ENCODE results near the gene SLC22A1. TPM values are rescaled to one million over a fixed set of nuclear protein-coding genes. Genes with fewer than 3 reads are reported as not detected.
"Not testable (repeated sequence)": the region's sequence is repeated elsewhere in the genome, so short reads cannot be mapped to it uniquely, and the experiment has no call there.

Gene SLC22A1
- total RNA-seq, 4 donors from 2014 or later, result 0.26 to 0.52 (median 0.33) TPM; not detected in 1

GRCh38 chr6:160160929-160161646 lies 39.5 kb downstream of the SLC22A1 start:
- Histone ChIP-seq H3K36me3 (no peaks in the 10 kb centered on the region), H3K27me3 (no peaks in the 10 kb centered on the region), H3K27ac (replicated peaks in 1 of 4) (no peak overlapping the region), H3K9me3 (no peaks in the 10 kb centered on the region), H3K4me1 (peaks cover 0 to 21% (median 20%) of the 10 kb centered on the region in 4 donors), H3K4me3 (no peak overlapping the region)
- no peak for TF ChIP-seq CTCF (IDR thresholded peaks at IDR 0.05)
- no peak for TF ChIP-seq EP300 (IDR thresholded peaks at IDR 0.05)
- TF ChIP-seq POLR2A (IDR thresholded peaks at IDR 0.05; ENCODE audit: low read depth), result no peak
- no peak for TF ChIP-seq POLR2AphosphoS5 (IDR thresholded peaks at IDR 0.05)
- over 99% methylated on average over 7 of the region's 15 CpGs for WGBS
- DNase-seq (ENCODE audit: extremely low spot score), result peak; percentile 89
- intact Hi-C loops (cut with DNase I), result no loop called here

GRCh38 chr6:160161647-160161986 lies 40.0 kb downstream of the SLC22A1 start:
- Histone ChIP-seq H3K36me3 (no peaks in the 10 kb centered on the region), H3K4me3 (no peak overlapping the region), H3K27me3 (no peaks in the 10 kb centered on the region), H3K9me3 (no peaks in the 10 kb centered on the region), H3K4me1 (peaks cover 0 to 20% (median 18%) of the 10 kb centered on the region in 4 donors), H3K27ac (replicated peaks in 1 of 4) (no peak overlapping the region)
- intact Hi-C loops (cut with DNase I), result no loop called here
- 75% methylated on average over 2 of the region's 5 CpGs for WGBS
- no peak for DNase-seq (ENCODE audit: extremely low spot score)
- no peak for TF ChIP-seq CTCF (IDR thresholded peaks at IDR 0.05)
- no peak for TF ChIP-seq EP300 (IDR thresholded peaks at IDR 0.05)
- TF ChIP-seq POLR2A (IDR thresholded peaks at IDR 0.05; ENCODE audit: low read depth), result no peak
- no peak for TF ChIP-seq POLR2AphosphoS5 (IDR thresholded peaks at IDR 0.05)

- no peak for TF ChIP-seq POLR2A (IDR thresholded peaks at IDR 0.05; ENCODE audit: low read depth)
- no peak for TF ChIP-seq CTCF (IDR thresholded peaks at IDR 0.05)
- no peak for TF ChIP-seq POLR2AphosphoS5 (IDR thresholded peaks at IDR 0.05)
- no peak for TF ChIP-seq EP300 (IDR thresholded peaks at IDR 0.05)
- Histone ChIP-seq H3K4me1 (peaks cover 0 to 19% (median 14%) of the 10 kb centered on the region in 4 donors), H3K9me3 (no peaks in the 10 kb centered on the region), H3K4me3 (no peak overlapping the region), H3K27me3 (no peaks in the 10 kb centered on the region), H3K36me3 (no peaks in the 10 kb centered on the region), H3K27ac (replicated peaks in 1 of 4) (no peak overlapping the region)
- WGBS, result 70% methylated on average over 4 of the region's 5 CpGs
- intact Hi-C loops (cut with DNase I), result no loop called here
- peak; percentile 17 for DNase-seq (ENCODE audit: extremely low spot score)
Measured at GRCh38 chr6:160162030-160162566, 40.5 kb downstream of the SLC22A1 start.

GRCh38 chr6:160163425-160163824 lies 41.8 kb downstream of the SLC22A1 start:
- intact Hi-C loops (cut with DNase I), result no loop called here
- 83% methylated on average over 8 of the region's 8 CpGs for WGBS
- Histone ChIP-seq H3K27ac (replicated peaks in 1 of 4) (no peak overlapping the region), H3K4me3 (no peak overlapping the region), H3K9me3 (no peaks in the 10 kb centered on the region), H3K27me3 (no peaks in the 10 kb centered on the region), H3K4me1 (peaks cover 0 to 19% (median 11%) of the 10 kb centered on the region in 4 donors), H3K36me3 (no peaks in the 10 kb centered on the region)
- TF ChIP-seq POLR2AphosphoS5 (IDR thresholded peaks at IDR 0.05) (no peak), EP300 (IDR thresholded peaks at IDR 0.05) (no peak)
- peak; percentile 68 for DNase-seq (ENCODE audit: extremely low spot score)

GRCh38 chr6:160163912-160164311 lies 42.3 kb downstream of the SLC22A1 start:
- peak; percentile 75 for DNase-seq (ENCODE audit: extremely low spot score)
- Histone ChIP-seq H3K4me3 (no peak overlapping the region), H3K27ac (replicated peaks in 1 of 4) (no peak overlapping the region), H3K36me3 (no peaks in the 10 kb centered on the region), H3K4me1 (peaks cover 0 to 19% (median 11%) of the 10 kb centered on the region in 4 donors), H3K27me3 (no peaks in the 10 kb centered on the region), H3K9me3 (no peaks in the 10 kb centered on the region)
- WGBS, result 64% methylated on average over 7 of the region's 7 CpGs
- intact Hi-C loops (cut with DNase I), result no loop called here
- no peak for TF ChIP-seq POLR2AphosphoS5 (IDR thresholded peaks at IDR 0.05)
- TF ChIP-seq CTCF (IDR thresholded peaks at IDR 0.05), result no peak
- TF ChIP-seq POLR2A (IDR thresholded peaks at IDR 0.05; ENCODE audit: low read depth), result no peak
- TF ChIP-seq EP300 (IDR thresholded peaks at IDR 0.05), result no peak

- DNase-seq (ENCODE audit: extremely low spot score); H3K36me3 ChIP-seq; H3K27me3 ChIP-seq; H3K4me3 ChIP-seq; H3K27ac ChIP-seq (replicated peaks in 1 of 4); intact Hi-C loops (cut with DNase I); H3K9me3 ChIP-seq: not testable (repeated sequence)
- 84% methylated on average over 3 of the region's 3 CpGs for WGBS
- H3K4me1 ChIP-seq, result peaks cover 0 to 29% (median 11%) of the 10 kb centered on the region in 4 donors
Measured at GRCh38 chr6:160165928-160166327, 44.3 kb downstream of the SLC22A1 start.
